ENCODE measurements around the gene ECEL1. TPM values are rescaled to one million over a fixed set of nuclear protein-coding genes. Genes with fewer than 3 reads are reported as not detected.
"Not testable (repeated sequence)": the region's sequence is repeated elsewhere in the genome, so short reads cannot be mapped to it uniquely, and the experiment has no call there.

ECEL1 gene
- total RNA-seq, 2 donors from 2014 or later, result 1.6 to 4.6 TPM

GRCh38 chr2:232534940-232535651 is 47.5 kb upstream of the ECEL1 start:
- Histone ChIP-seq H3K27ac (ENCODE audit: low read depth, low read length) (no peak overlapping the region), H3K4me1 (ENCODE audit: control insufficient read depth, insufficient read depth, low read length) (no peaks in the 10 kb centered on the region), H3K9me3 (ENCODE audit: control insufficient read depth, low read length) (peaks cover 6% of the 10 kb centered on the region), H3K9ac (ENCODE audit: extremely low read depth, low read length, poor library complexity, severe bottlenecking) (no peak overlapping the region), H3K4me3 (ENCODE audit: low read length) (no peak overlapping the region), H3K36me3 (ENCODE audit: control insufficient read depth, insufficient read depth, low read length) (no peaks in the 10 kb centered on the region), H3K27me3 (ENCODE audit: control insufficient read depth, insufficient read depth, low read length, poor library complexity, severe bottlenecking) (no peaks in the 10 kb centered on the region)
- H3K36me3 Mint-ChIP-seq (ENCODE audit: low read depth), result no peaks in the 10 kb centered on the region
- H3K4me1 Mint-ChIP-seq, result peaks cover 6% of the 10 kb centered on the region
- no peak overlapping the region for H3K4me3 Mint-ChIP-seq
- H3K9me3 Mint-ChIP-seq, result peaks cover 2% of the 10 kb centered on the region
- WGBS, 2 experiments (ENCODE audit: insufficient coverage in 1 of 2, insufficient read length in 1 of 2), result 86 to 93% methylated on average over 5 to 14 of the region's 14 CpGs
- DNase-seq, result no peak
- H3K27me3 Mint-ChIP-seq (ENCODE audit: insufficient read depth), result peaks cover 2% of the 10 kb centered on the region
- TF ChIP-seq CTCF (conservative IDR thresholded peaks at IDR 0.05), result no peak
- H3K27ac Mint-ChIP-seq, result no peak overlapping the region

- Histone ChIP-seq H3K36me3 (ENCODE audit: control insufficient read depth, insufficient read depth, low read length) (no peaks in the 10 kb centered on the region), H3K4me1 (ENCODE audit: control insufficient read depth, insufficient read depth, low read length) (no peaks in the 10 kb centered on the region), H3K9me3 (ENCODE audit: control insufficient read depth, low read length) (peaks cover 6% of the 10 kb centered on the region), H3K9ac (ENCODE audit: extremely low read depth, low read length, poor library complexity, severe bottlenecking) (no peak overlapping the region), H3K27ac (ENCODE audit: low read depth, low read length) (no peak overlapping the region), H3K27me3 (ENCODE audit: control insufficient read depth, insufficient read depth, low read length, poor library complexity, severe bottlenecking) (no peaks in the 10 kb centered on the region), H3K4me3 (ENCODE audit: low read length) (no peak overlapping the region)
- no peak overlapping the region for H3K27ac Mint-ChIP-seq
- peaks cover 6% of the 10 kb centered on the region for H3K4me1 Mint-ChIP-seq
- no peaks in the 10 kb centered on the region for H3K36me3 Mint-ChIP-seq (ENCODE audit: low read depth)
- no peak for TF ChIP-seq CTCF (conservative IDR thresholded peaks at IDR 0.05)
- H3K27me3 Mint-ChIP-seq (ENCODE audit: insufficient read depth), result peaks cover 3% of the 10 kb centered on the region
- WGBS, 2 experiments (ENCODE audit: insufficient coverage in 1 of 2, insufficient read length in 1 of 2), result 88% methylated on average over 3 to 13 of the region's 13 CpGs
- H3K4me3 Mint-ChIP-seq, result no peak overlapping the region
- peaks cover 2% of the 10 kb centered on the region for H3K9me3 Mint-ChIP-seq
- no peak for DNase-seq
Measured at GRCh38 chr2:232533944-232534710, 46.5 kb upstream of the ECEL1 start.

GRCh38 chr2:232532821-232533220 is 45.2 kb upstream of the ECEL1 start:
- not testable (repeated sequence) for DNase-seq; H3K4me1 ChIP-seq (ENCODE audit: control insufficient read depth, insufficient read depth, low read length); H3K9me3 Mint-ChIP-seq; H3K27ac Mint-ChIP-seq; H3K4me1 Mint-ChIP-seq; H3K4me3 Mint-ChIP-seq; H3K27me3 ChIP-seq (ENCODE audit: control insufficient read depth, insufficient read depth, low read length, poor library complexity, severe bottlenecking); H3K36me3 Mint-ChIP-seq (ENCODE audit: low read depth); H3K27ac ChIP-seq (ENCODE audit: low read depth, low read length); H3K36me3 ChIP-seq (ENCODE audit: control insufficient read depth, insufficient read depth, low read length); H3K9ac ChIP-seq (ENCODE audit: extremely low read depth, low read length, poor library complexity, severe bottlenecking); H3K4me3 ChIP-seq (ENCODE audit: low read length); H3K9me3 ChIP-seq (ENCODE audit: control insufficient read depth, low read length)
- WGBS, 2 experiments (ENCODE audit: insufficient coverage in 1 of 2, insufficient read length in 1 of 2), result 84 to 92% methylated on average over 7 of the region's 7 CpGs
- H3K27me3 Mint-ChIP-seq (ENCODE audit: insufficient read depth), result peaks cover 14% of the 10 kb centered on the region
